Hepatocyte (in vitro differentiated cells): ENCODE results near the gene KIAA0825. TPM values are rescaled to one million over a fixed set of nuclear protein-coding genes. Genes with fewer than 3 reads are reported as not detected.

Source experiments
- DNase-seq: peaks from one replicate; pipeline ENCODE4 v3.0.0-alpha.2; 2016; ENCODE audit warnings: low spot score
- H2AFZ ChIP-seq: fragments of 200-600 bp; sonication (generic); 2 replicates; pipeline ENCODE4 v1.6.0; 2016; ENCODE audit warnings: antibody characterized with exemption, mild to moderate bottlenecking
- H3K27ac ChIP-seq: fragments of 200-600 bp; sonication (generic); 2 replicates; pipeline ENCODE4 v1.5.1; 2016; ENCODE audit warnings: mild to moderate bottlenecking
- H3K27me3 ChIP-seq: fragments of 200-600 bp; sonication (generic); 2 replicates; pipeline ENCODE4 v1.6.1; 2016
- H3K36me3 ChIP-seq: fragments of 200-600 bp; sonication (generic); replicated peaks from 2 replicates; pipeline ENCODE4 v1.5.1; 2016; ENCODE audit warnings: low read depth; ENCODE audit not compliant: insufficient read depth
- H3K4me1 ChIP-seq: fragments of 200-600 bp; sonication (generic); 2 replicates; pipeline ENCODE4 v1.5.1; 2016; ENCODE audit warnings: mild to moderate bottlenecking, moderate library complexity; ENCODE audit not compliant: insufficient read depth
- H3K4me2 ChIP-seq: fragments of 200-600 bp; sonication (generic); 2 replicates; pipeline ENCODE4 v1.6.0; 2016
- H3K4me3 ChIP-seq: fragments of 200-600 bp; sonication (generic); 2 replicates; pipeline ENCODE4 v1.5.1; 2016; ENCODE audit warnings: mild to moderate bottlenecking
- H3K79me2 ChIP-seq: fragments of 200-600 bp; sonication (generic); 2 replicates; pipeline ENCODE4 v1.6.0; 2017; ENCODE audit warnings: mild to moderate bottlenecking
- H3K9me2 ChIP-seq: fragments of 200-600 bp; sonication (generic); replicated peaks from 2 replicates; pipeline ENCODE4 v1.6.0; 2017; ENCODE audit warnings: mild to moderate bottlenecking; ENCODE audit not compliant: insufficient read depth
- H3K9me3 ChIP-seq: fragments of 200-600 bp; sonication (generic); 2 replicates; pipeline ENCODE4 v1.5.1; 2016; ENCODE audit warnings: low read depth, mild to moderate bottlenecking
- H4K20me1 ChIP-seq: fragments of 200-600 bp; sonication (generic); 2 replicates; pipeline ENCODE4 v1.6.0; 2016; ENCODE audit warnings: mild to moderate bottlenecking; ENCODE audit not compliant: insufficient read depth, poor library complexity, severe bottlenecking
- CTCF ChIP-seq: fragments of 200-600 bp; sonication (generic); IDR thresholded peaks from 2 replicates; pipeline ENCODE4 v1.5.1; 2016; ENCODE audit warnings: antibody characterized with exemption, mild to moderate bottlenecking; ENCODE audit not compliant: poor library complexity
- EZH2 ChIP-seq: fragments of 200-600 bp; sonication (generic); IDR thresholded peaks from 2 replicates; pipeline ENCODE4 v1.6.1; 2016; ENCODE audit warnings: antibody characterized with exemption, mild to moderate bottlenecking, borderline replicate concordance
- EZH2phosphoT487 ChIP-seq: fragments of 200-600 bp; sonication (generic); IDR thresholded peaks from one replicate; pipeline ENCODE4 v1.6.1; 2018; ENCODE audit warnings: antibody characterized with exemption, mild to moderate bottlenecking, low read depth, moderate library complexity; ENCODE audit not compliant: unreplicated experiment, severe bottlenecking
- WGBS: methylation state at CpG from one replicate; pipeline ENCODE4 v1.1.6; 2016; ENCODE audit warnings: low lambda C conversion rate; ENCODE audit errors: missing lambda C conversion rate; 5-methylcytosine and 5-hydroxymethylcytosine counted together
- polyA plus RNA-seq: library from polyadenylated mRNA; unstranded; fragments of >200 nt; fragmentation: Nextera tagmentation; extraction: Ambion mirVana; gene quantifications from 2 replicates; pipeline ENCODE4 v1.2.1, GENCODE V29; 2016
- total RNA-seq: library from RNA; depleted of rRNA; stranded (reverse); fragments of >200 nt; gene quantifications from 2 replicates; pipeline ENCODE4 v1.2.3, GENCODE V29; 2014

The KIAA0825 gene
- total and polyA plus RNA-seq, 2 experiments from 2014 or later, result 2.1 to 4.5 TPM

GRCh38 chr5:94268226-94268625 lies 350.2 kb downstream of the KIAA0825 start:
- 98% methylated on average over 3 of the region's 3 CpGs for WGBS
- Histone ChIP-seq H3K36me3 (no peaks in the 10 kb centered on the region), H3K4me3 (no peak overlapping the region), H3K79me2 (no peaks in the 10 kb centered on the region), H3K9me3 (no peaks in the 10 kb centered on the region), H4K20me1 (no peaks in the 10 kb centered on the region), H3K27me3 (no peaks in the 10 kb centered on the region), H3K4me1 (no peaks in the 10 kb centered on the region), H3K9me2 (no peaks in the 10 kb centered on the region), H3K4me2 (no peak overlapping the region), H2AFZ (no peak overlapping the region), H3K27ac (no peak overlapping the region)
- no peak for DNase-seq
- TF ChIP-seq EZH2 (no peak), CTCF (no peak), EZH2phosphoT487 (no peak)

- H3K27ac ChIP-seq, result no peak overlapping the region
- H2AFZ ChIP-seq, result no peak overlapping the region
- no peaks in the 10 kb centered on the region for H3K9me3 ChIP-seq
- DNase-seq, result no peak
- H3K9me2 ChIP-seq, result no peaks in the 10 kb centered on the region
- H3K79me2 ChIP-seq, result no peaks in the 10 kb centered on the region
- H3K4me3 ChIP-seq, result no peak overlapping the region
- no peaks in the 10 kb centered on the region for H3K4me1 ChIP-seq
- TF ChIP-seq CTCF, result no peak
- H3K4me2 ChIP-seq, result no peak overlapping the region
- 77% methylated on average over 4 of the region's 4 CpGs for WGBS
- H4K20me1 ChIP-seq, result no peaks in the 10 kb centered on the region
- H3K36me3 ChIP-seq, result no peaks in the 10 kb centered on the region
- H3K27me3 ChIP-seq, result no peaks in the 10 kb centered on the region
Observed at GRCh38 chr5:94267350-94267899, 351.0 kb downstream of the KIAA0825 start.

GRCh38 chr5:94266170-94266569 lies 352.2 kb downstream of the KIAA0825 start:
- TF ChIP-seq EZH2, result no peak
- TF ChIP-seq EZH2phosphoT487, result no peak
- TF ChIP-seq CTCF, result no peak
- H2AFZ ChIP-seq, result no peak overlapping the region
- H3K79me2 ChIP-seq, result no peaks in the 10 kb centered on the region

GRCh38 chr5:94263068-94263467 lies 355.3 kb downstream of the KIAA0825 start:
- Histone ChIP-seq H3K9me2 (no peaks in the 10 kb centered on the region), H3K9me3 (no peaks in the 10 kb centered on the region), H3K27me3 (no peaks in the 10 kb centered on the region), H3K27ac (no peak overlapping the region), H2AFZ (no peak overlapping the region), H3K36me3 (no peaks in the 10 kb centered on the region), H3K4me1 (no peaks in the 10 kb centered on the region), H4K20me1 (no peaks in the 10 kb centered on the region), H3K79me2 (no peaks in the 10 kb centered on the region), H3K4me3 (no peak overlapping the region), H3K4me2 (no peak overlapping the region)
- WGBS, result 75% methylated on average over 1 of the region's 1 CpG
- TF ChIP-seq EZH2phosphoT487, result no peak
- TF ChIP-seq CTCF, result no peak
- no peak for TF ChIP-seq EZH2
- DNase-seq, result no peak

More at GRCh38 chr5:94266170-94266569, 352.2 kb downstream of the KIAA0825 start:
- no peaks in the 10 kb centered on the region for H4K20me1 ChIP-seq
- H3K9me2 ChIP-seq, result no peaks in the 10 kb centered on the region
- H3K4me1 ChIP-seq, result no peaks in the 10 kb centered on the region
- H3K4me2 ChIP-seq, result no peak overlapping the region
- no peaks in the 10 kb centered on the region for H3K27me3 ChIP-seq
- no peak overlapping the region for H3K4me3 ChIP-seq
- H3K9me3 ChIP-seq, result no peaks in the 10 kb centered on the region
- H3K27ac ChIP-seq, result no peak overlapping the region
- H3K36me3 ChIP-seq, result no peaks in the 10 kb centered on the region
- no peak for DNase-seq
